ENCODE results near the gene FCHSD1.
A peak's percentile ranks its signal among the peaks of the same experiment; 100 is the strongest.

Gene FCHSD1

DNA sequence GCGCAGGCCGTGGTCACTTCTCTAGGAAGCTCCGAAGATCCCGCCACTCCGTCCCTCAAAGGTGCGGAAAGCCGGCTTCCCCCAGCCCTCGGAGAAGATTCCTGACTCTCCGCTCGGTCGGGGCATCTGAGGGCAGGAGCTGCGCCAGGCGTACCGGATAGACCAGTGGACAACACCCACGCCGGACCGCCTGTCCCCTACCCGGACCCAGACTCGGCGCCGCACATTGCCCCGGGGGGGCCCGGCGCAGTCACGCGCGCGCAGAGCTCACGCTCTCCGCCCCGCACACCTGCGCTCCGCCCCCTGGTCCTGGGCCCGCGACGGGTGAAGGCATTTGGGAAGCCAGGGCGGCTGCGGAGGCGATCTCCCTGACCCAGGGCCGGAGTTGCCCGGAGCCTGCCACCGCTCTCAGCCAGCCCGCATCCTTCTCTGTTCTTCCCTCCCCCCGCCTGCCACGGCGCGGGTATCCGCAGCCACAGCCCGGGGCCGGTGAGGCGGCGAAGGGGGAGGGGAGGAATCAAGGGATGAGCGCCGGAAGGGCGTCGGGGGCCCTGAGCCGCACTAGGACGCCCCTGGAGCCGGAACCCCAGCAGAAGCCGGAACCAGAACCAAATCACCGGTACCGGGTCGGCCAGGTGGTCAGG is 14.0 kb downstream of the FCHSD1 start:
- H3K79me2 ChIP-seq (ENCODE audit: insufficient read depth, low read length): peaks cover 42% of the 10 kb centered on the region
- peak; percentile 45 for DNase-seq
- peaks cover 25% of the 10 kb centered on the region for H4K20me1 ChIP-seq (ENCODE audit: insufficient read depth, low read length)

GRCh38 chr5:141636413-141637122 is 14.7 kb downstream of the FCHSD1 start, which contains the start of the genes HDAC3 and RELL2:
Gene HDAC3, minus strand, starts transcription at chr5:141636849. Its CDS starts 59 bp downstream, at chr5:141636790.
Gene RELL2, plus strand, starts transcription at chr5:141636997. Its CDS starts 1,229 bp downstream, at chr5:141638226.
- peak within 1 kb of the TSS; percentile 100 for H3K4me2 ChIP-seq (ENCODE audit: insufficient read depth, low read length)
- ATAC-seq (ENCODE audit: insufficient read depth, low read depth) (peak; percentile 89), DNase-seq (peak; percentile 93)
- peaks cover 25% of the 10 kb centered on the region for H3K36me3 ChIP-seq (ENCODE audit: insufficient read depth, low read length)
- no peaks in the 10 kb centered on the region for H3K27me3 ChIP-seq (ENCODE audit: insufficient read depth, low read length, poor library complexity)
- H3K4me1 ChIP-seq (ENCODE audit: insufficient read depth, low read length): peaks cover 43% of the 10 kb centered on the region
- H4K20me1 ChIP-seq (ENCODE audit: insufficient read depth, low read length): peaks cover 25% of the 10 kb centered on the region
- peak within 1 kb of the TSS; percentile 87 for H3K9ac ChIP-seq (ENCODE audit: low read depth, low read length)
- no peaks in the 10 kb centered on the region for H3K9me3 ChIP-seq (ENCODE audit: insufficient read depth, low read length, severe bottlenecking)
- peak within 1 kb of the TSS; percentile 99 for H2AFZ ChIP-seq (ENCODE audit: low read depth, low read length)
- peak within 1 kb of the TSS; percentile 89 for H3K27ac ChIP-seq (ENCODE audit: low read length)
- TF ChIP-seq EZH2 (IDR thresholded peaks at IDR 0.05; ENCODE audit: borderline replicate concordance, low read depth, low read length, severe bottlenecking): no peak
- TF ChIP-seq, protein P1, sequence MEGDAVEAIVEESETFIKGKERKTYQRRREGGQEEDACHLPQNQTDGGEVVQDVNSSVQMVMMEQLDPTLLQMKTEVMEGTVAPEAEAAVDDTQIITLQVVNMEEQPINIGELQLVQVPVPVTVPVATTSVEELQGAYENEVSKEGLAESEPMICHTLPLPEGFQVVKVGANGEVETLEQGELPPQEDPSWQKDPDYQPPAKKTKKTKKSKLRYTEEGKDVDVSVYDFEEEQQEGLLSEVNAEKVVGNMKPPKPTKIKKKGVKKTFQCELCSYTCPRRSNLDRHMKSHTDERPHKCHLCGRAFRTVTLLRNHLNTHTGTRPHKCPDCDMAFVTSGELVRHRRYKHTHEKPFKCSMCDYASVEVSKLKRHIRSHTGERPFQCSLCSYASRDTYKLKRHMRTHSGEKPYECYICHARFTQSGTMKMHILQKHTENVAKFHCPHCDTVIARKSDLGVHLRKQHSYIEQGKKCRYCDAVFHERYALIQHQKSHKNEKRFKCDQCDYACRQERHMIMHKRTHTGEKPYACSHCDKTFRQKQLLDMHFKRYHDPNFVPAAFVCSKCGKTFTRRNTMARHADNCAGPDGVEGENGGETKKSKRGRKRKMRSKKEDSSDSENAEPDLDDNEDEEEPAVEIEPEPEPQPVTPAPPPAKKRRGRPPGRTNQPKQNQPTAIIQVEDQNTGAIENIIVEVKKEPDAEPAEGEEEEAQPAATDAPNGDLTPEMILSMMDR (IDR thresholded peaks at IDR 0.05; ENCODE audit: borderline replicate concordance, extremely low read depth, low read length, poor library complexity, severe bottlenecking): no peak
- peak within 1 kb of the TSS; percentile 82 to 98 for H3K4me3 ChIP-seq (ENCODE audit: low read depth in 1 of 2, low read length in 2 of 2)
- peaks cover 46% of the 10 kb centered on the region for H3K79me2 ChIP-seq (ENCODE audit: insufficient read depth, low read length)

More for the DNA sequence above, 14.0 kb downstream of the FCHSD1 start:
- Histone ChIP-seq H3K36me3 (ENCODE audit: insufficient read depth, low read length) (peaks cover 25% of the 10 kb centered on the region), H3K9ac (ENCODE audit: low read depth, low read length) (peak overlapping the region; percentile 87), H3K9me3 (ENCODE audit: insufficient read depth, low read length, severe bottlenecking) (no peaks in the 10 kb centered on the region), H2AFZ (ENCODE audit: low read depth, low read length) (peak overlapping the region; percentile 99), H3K4me2 (ENCODE audit: insufficient read depth, low read length) (peak overlapping the region; percentile 100), H3K4me1 (ENCODE audit: insufficient read depth, low read length) (peaks cover 43% of the 10 kb centered on the region), H3K4me3 (ENCODE audit: low read depth in 1 of 2, low read length in 2 of 2) (peak overlapping the region; percentile 82 to 98; a peak in 3 of 4 replicates), H3K27ac (ENCODE audit: low read length) (no peak overlapping the region), H3K27me3 (ENCODE audit: insufficient read depth, low read length, poor library complexity) (no peaks in the 10 kb centered on the region)
- ATAC-seq (ENCODE audit: insufficient read depth, low read depth): peak; percentile 58
- TF ChIP-seq, protein P1 (IDR thresholded peaks at IDR 0.05; ENCODE audit: borderline replicate concordance, extremely low read depth, low read length, poor library complexity, severe bottlenecking): no peak
- TF ChIP-seq EZH2 (IDR thresholded peaks at IDR 0.05; ENCODE audit: borderline replicate concordance, low read depth, low read length, severe bottlenecking): no peak

GRCh38 chr5:141636106-141636412 is 15.2 kb downstream of the FCHSD1 start:
- no peaks in the 10 kb centered on the region for H3K27me3 ChIP-seq (ENCODE audit: insufficient read depth, low read length, poor library complexity)
- peak overlapping the region; percentile 99 for H2AFZ ChIP-seq (ENCODE audit: low read depth, low read length)
- H3K4me2 ChIP-seq (ENCODE audit: insufficient read depth, low read length): peak overlapping the region; percentile 100

More at GRCh38 chr5:141636106-141636412, 15.2 kb downstream of the FCHSD1 start:
- Histone ChIP-seq H3K27ac (ENCODE audit: low read length) (peak overlapping the region; percentile 89), H3K4me3 (ENCODE audit: low read depth in 1 of 2, low read length in 2 of 2) (peak overlapping the region; percentile 82 to 98), H3K9me3 (ENCODE audit: insufficient read depth, low read length, severe bottlenecking) (no peaks in the 10 kb centered on the region), H3K79me2 (ENCODE audit: insufficient read depth, low read length) (peaks cover 51% of the 10 kb centered on the region), H3K9ac (ENCODE audit: low read depth, low read length) (peak overlapping the region; percentile 87), H3K4me1 (ENCODE audit: insufficient read depth, low read length) (peaks cover 43% of the 10 kb centered on the region), H4K20me1 (ENCODE audit: insufficient read depth, low read length) (peaks cover 25% of the 10 kb centered on the region), H3K36me3 (ENCODE audit: insufficient read depth, low read length) (peaks cover 25% of the 10 kb centered on the region)
- DNase-seq (no peak), ATAC-seq (ENCODE audit: insufficient read depth, low read depth) (no peak)
- TF ChIP-seq, protein P1 (IDR thresholded peaks at IDR 0.05; ENCODE audit: borderline replicate concordance, extremely low read depth, low read length, poor library complexity, severe bottlenecking): no peak
- TF ChIP-seq EZH2 (IDR thresholded peaks at IDR 0.05; ENCODE audit: borderline replicate concordance, low read depth, low read length, severe bottlenecking): no peak
